ENCODE results near the gene POLG2.

DNA sequence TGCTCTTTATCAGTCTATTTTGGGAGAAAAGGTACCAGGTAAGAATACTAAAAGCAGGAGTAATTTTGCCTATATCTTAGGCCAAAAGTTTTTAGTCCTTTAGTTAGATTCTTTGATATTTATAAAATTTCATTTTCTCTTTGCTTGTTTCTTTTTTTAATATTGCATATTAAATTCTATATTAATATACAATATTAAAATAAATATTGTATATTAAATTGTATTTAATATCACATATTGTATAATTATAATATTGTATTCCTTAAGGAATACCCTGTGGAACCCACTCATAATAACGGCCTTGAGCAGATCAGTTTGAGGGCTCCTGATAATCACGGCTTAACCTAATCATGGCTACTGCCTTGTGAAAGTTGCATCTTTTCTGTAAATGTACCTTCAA lies 11.8 kb upstream of the POLG2 start:
- TF ChIP-seq, protein P1, sequence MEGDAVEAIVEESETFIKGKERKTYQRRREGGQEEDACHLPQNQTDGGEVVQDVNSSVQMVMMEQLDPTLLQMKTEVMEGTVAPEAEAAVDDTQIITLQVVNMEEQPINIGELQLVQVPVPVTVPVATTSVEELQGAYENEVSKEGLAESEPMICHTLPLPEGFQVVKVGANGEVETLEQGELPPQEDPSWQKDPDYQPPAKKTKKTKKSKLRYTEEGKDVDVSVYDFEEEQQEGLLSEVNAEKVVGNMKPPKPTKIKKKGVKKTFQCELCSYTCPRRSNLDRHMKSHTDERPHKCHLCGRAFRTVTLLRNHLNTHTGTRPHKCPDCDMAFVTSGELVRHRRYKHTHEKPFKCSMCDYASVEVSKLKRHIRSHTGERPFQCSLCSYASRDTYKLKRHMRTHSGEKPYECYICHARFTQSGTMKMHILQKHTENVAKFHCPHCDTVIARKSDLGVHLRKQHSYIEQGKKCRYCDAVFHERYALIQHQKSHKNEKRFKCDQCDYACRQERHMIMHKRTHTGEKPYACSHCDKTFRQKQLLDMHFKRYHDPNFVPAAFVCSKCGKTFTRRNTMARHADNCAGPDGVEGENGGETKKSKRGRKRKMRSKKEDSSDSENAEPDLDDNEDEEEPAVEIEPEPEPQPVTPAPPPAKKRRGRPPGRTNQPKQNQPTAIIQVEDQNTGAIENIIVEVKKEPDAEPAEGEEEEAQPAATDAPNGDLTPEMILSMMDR (conservative IDR thresholded peaks at IDR 0.05; ENCODE audit: low read depth, low read length): no peak
- no peak for TF ChIP-seq EZH2phosphoT487 (IDR thresholded peaks at IDR 0.05; ENCODE audit: borderline replicate concordance, low read length)
